Hematopoietic multipotent progenitor cell treated with erythropoietin and hydrocortisone succinate and interleukin-3 and kit ligand, for 4 days (in vitro differentiated cells): ENCODE results near the gene ARMH4.

ENCODE experiments used
- DNase-seq: peaks from one replicate; pipeline ENCODE4 v3.0.0-alpha.2; 2015

ARMH4 gene, protein sequence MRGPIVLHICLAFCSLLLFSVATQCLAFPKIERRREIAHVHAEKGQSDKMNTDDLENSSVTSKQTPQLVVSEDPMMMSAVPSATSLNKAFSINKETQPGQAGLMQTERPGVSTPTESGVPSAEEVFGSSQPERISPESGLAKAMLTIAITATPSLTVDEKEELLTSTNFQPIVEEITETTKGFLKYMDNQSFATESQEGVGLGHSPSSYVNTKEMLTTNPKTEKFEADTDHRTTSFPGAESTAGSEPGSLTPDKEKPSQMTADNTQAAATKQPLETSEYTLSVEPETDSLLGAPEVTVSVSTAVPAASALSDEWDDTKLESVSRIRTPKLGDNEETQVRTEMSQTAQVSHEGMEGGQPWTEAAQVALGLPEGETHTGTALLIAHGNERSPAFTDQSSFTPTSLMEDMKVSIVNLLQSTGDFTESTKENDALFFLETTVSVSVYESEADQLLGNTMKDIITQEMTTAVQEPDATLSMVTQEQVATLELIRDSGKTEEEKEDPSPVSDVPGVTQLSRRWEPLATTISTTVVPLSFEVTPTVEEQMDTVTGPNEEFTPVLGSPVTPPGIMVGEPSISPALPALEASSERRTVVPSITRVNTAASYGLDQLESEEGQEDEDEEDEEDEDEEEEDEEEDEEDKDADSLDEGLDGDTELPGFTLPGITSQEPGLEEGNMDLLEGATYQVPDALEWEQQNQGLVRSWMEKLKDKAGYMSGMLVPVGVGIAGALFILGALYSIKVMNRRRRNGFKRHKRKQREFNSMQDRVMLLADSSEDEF

DNA sequence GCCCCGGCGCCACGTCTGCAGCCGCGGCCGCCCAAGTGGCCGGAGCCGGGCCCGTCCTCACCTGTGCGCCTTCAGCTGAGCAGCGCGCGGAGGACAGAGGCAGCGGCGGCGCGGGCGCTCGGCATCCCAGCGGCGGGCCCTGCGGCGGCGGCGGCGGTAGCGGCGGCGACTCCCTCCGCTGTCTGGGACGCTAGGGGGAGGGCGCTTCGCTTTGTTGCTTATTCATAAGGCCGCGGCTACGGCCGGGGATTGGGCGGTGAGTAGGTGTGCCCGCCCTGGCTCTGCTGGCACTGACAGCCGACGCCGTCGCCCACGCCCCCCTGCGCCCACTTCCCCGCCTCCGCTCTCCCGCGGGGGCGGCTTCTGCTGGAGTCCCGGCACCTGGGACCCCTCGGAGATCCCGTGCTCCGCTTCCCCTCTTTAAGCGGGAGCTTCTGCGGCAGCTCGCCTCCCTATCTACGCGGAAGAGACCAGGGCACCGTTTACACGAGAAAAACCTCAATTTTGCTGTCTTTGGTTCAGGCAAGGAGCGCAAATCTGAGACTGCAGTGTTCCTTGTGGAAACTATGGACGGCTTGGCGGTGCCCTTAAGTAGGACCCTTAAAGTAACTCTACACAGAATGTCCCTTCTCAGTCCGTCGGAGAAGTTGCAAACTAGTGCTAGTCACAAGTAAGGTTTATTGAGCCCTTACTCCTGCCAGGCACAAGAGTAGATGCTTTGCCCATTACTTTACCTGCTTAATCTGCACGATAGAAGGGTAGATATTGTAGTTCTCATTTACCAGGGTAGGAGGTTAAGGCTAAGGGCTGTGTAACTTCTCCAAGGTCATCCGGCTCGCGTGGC is at the start of gene ARMH4:
Gene ARMH4, minus strand, starts transcription at position 200 of the 844 bp plus-strand sequence. CDS start 12,855 bp downstream, outside the sequence.
- DNase-seq, result peak; percentile 94

DNA sequence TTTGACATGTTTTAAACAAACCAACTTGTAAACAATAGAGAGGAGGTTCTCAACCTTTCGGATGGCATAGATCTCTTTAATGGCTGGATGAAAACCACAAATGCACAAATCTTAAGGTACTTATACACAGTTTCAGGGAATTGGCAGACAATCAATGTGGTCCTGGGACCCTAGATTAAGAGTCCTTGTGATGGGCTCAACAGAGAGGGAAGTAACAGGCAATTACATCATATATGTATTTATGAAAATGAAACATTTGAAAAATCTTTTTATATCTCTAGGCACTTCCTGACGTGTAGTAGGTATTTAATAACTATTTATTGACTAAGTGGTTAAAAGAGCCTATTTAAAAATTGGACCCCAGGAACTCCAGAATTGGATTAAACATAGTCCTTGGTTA is 48.8 kb upstream of the ARMH4 start:
- peak; percentile 32 for DNase-seq

DNA sequence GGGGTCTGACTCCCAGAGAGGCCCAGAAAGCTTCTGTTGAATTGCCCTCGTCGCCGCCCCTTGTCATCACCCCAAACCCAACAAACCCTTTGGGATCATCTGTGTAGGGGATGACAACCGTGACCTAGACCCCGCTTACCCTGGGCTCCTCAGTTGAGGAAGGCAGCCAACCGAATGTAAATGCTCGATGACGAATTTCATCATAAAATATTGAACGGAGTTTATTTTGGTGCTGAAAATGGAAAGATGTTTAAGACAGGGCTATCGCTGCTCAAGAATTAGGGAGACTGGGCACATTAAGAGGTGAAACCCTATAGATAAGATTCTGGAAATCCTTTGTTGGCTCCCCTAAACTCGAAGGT is 48.4 kb upstream of the ARMH4 start:
- no peak for DNase-seq

DNA sequence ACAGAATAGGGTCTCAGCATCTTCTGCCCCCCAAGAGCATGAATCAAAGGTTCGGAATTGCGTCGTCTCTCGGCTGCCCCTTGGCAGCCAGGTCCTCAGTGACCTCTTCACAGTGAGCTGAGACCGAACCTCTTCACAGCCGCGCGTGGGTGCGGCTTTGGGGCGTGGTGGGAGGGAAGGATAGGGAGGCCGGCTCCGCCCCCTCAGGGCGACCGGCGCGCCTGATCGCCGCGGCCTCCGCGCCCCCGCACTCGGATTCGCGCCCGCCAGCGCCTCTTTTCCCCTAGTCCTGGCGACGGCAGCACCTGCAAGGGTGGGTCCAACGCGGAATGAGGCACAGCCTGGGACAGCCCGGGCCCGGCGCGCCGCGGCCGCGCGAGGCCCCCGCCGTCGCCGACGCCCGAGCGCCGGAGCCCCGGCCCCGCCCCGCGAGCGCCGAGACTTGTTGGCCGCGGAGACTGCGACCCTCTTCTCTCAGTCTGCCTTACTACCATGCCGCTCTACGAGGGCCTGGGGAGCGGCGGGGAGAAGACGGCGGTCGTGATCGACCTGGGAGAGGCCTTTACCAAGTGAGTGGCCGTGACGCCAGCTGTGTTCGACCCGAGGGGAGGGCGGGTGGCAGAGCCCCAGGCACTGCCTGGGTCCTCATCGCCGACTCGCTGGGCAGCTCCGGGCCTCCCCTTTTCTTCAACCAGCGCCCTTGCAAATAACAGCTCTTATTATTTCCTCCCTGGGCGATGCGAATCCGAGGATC is 47.9 kb upstream of the ARMH4 start, which contains the start of gene ACTR10:
Gene ACTR10, plus strand, starts transcription at position 424 of the 754 bp plus-strand sequence. Its CDS starts 69 bp downstream, at position 493.
- peak; percentile 92 for DNase-seq

DNA sequence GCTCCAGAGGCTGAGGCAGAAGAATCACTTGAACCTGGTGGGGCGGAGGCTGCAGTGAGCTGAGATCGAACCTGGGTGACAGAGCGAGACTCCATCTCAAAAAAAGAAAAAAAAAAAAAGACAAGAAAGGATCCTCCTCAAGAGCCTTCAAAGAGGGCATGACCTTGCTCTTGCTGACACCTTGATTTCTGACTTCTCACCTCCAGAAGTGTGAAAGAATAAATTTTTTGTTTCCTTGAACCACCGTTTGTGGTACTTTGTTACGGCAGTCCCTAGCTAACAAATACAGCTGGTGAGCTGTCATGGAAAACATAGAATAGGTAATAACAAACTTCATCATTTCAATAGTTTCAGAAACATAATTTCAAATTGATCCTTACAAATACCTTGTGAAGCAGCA is 46.1 kb upstream of the ARMH4 start:
- DNase-seq, result no peak

DNA sequence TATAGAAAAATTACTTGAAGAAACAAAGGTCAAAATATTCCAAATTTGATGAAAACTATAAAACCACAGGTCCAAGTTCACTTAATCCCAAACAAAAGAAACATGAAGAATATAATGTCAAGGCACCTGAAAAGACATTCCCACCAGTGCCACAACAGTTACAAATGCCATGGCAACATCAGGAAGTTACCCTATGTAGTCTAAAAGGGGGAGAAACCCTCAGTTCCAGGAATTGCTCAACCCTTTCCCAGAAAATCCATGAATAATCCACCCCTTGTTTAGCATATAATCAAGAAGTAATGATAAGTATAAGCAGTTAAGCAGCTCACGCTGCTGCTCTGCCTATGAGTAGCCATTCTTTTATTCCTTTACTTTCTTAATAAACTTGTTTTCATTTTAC is 44.2 kb upstream of the ARMH4 start:
- DNase-seq, result no peak

DNA sequence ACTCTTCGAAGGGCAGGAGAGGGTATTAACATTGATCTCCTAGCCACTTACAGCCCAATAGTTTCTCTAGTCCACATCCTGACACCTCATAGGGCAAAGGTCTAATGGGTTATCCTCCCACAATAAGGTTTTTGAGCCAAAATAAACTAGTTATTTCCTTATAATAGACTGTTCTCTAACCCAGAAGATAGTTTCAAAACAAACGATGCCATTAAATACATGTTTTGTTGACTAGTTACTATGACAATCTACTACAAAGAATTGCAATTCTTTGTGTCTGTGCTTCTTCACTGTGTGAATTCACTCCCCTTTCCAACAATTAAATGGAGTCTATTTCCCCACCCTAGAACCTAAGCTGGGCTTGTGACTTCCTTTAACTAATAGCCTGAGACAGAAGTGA is 41.5 kb upstream of the ARMH4 start:
- no peak for DNase-seq

DNA sequence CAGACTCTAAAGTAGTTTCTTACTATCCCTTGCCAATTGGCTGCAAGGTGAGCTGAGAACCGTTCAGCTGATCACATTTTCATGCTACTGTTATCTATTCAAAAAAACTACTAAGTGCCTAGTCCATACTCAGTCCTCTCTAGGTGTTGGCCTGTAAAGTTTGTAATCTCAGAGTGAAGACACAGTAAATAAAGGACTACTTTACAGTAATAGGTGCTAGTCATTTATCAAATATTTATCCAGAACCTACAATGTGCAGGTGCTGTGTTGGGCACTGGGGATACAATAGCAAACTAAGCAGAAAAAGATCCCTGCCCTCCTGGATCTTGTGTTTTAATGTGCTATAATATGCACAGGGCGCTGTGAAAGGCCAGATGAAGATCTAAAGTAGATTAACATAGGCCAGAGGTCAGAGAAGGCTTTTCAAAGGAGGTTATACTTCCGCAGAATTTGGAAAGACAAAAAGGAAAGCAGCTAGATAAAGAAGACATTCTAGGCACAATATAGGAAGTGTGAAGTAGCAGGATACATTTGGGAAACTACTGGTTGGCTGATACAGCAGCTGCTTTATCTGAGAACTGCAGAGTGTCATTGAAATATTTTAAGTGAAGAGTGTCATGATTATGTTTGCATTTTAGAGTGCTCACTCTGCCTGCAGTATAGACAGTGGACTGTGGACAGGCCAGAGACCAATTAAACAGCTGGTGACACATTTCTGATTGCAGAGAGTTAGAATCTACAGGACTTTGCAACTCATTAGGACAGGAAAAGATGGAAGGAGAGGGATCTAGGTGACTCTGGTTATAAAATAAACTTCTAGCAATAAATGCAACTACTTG is 40.0 kb upstream of the ARMH4 start:
- DNase-seq, result peak; percentile 33

DNA sequence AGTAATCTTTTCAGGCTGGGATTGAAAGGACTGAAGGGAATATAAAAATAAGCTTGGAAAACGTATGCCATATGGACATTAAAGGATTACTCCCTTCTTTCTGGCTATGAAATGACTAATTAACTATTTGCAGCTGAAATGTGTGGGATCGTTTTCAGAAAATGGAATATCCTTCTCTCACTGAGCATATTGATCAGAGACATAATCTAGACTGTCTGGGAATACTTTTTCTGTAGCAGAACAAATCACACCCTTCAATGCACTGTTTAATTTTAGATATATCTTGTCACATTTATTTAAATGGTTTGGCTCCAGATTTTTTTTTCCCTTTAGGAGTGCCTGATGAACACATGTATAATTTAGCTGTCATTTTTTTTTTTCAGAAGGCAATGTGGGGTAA is 37.2 kb upstream of the ARMH4 start:
- no peak for DNase-seq

DNA sequence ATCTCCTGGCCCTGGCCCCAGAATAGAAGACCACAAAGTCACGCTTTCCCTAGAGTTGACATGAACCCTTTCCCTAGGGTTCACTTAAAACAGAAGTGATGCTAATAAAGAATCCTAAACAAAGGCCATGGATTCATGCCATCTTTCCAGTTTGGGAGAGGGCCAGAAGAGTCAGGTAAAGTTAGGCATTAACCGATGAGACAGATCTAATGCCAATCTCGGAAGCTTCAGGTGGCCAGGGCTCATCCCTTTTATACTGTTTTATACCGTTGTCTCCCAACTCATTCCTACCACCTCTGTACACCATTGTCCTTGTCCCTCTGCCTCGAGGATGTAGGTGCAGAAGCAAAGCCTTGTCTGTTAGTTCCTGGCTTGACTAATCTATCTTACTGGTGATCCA is 25.1 kb upstream of the ARMH4 start:
- no peak for DNase-seq

DNA sequence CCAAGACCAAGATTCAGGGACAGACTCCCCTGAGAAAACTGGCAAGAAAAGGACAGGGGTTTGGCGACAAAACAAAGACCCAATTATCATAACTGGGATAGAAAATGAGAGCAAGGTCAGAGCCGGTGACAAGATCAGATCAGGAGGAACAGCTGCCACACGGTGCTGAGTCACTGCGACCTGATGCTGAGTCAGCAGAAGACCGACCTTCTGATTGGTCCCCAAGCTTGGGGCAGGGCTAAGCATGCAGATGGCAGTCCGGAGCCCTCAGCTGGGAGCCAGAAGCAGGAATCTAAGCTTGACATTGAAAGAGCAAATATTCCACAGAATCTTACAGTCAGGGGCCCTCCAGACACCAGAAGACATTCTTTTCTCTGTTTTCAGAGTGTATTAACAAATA is 19.1 kb upstream of the ARMH4 start:
- peak; percentile 90 for DNase-seq

DNA sequence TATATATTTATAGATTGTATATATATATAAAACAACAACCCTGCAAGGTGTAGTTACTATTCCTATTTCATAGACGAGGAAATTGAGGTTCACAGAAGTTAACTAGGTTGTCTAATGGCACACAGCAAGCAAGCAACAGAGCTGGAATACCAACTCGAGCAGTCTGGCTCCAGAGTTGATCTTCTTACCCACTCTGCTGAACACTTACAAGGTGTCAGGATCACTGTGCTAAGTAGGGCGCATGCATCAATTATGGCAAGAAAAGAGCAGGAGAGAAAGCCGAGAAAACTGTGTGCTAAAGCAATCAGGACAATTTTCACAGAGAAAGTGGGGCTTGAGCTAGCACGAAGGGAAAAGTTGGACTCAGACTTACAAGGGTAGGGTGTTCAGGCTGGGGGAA is 15.9 kb upstream of the ARMH4 start:
- DNase-seq, result no peak

DNA sequence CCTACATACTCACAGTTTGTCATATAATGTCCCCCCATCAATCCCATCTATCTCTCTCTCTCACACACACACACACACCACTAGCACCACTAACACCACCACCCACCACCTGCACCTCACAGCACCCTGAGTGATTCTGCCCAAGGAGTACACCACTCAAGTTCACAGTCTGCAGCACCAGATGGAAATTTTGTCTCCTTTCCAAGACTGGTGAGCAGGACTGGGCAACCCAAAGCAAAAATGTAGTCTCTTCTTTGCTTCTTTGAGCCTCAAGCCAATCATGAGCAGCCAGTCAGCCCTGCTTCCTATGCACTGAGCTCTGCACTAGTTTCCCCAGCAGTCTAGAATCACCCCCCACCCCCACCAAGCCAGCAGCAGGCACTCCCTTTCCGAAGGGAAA is 15.0 kb upstream of the ARMH4 start:
- no peak for DNase-seq

DNA sequence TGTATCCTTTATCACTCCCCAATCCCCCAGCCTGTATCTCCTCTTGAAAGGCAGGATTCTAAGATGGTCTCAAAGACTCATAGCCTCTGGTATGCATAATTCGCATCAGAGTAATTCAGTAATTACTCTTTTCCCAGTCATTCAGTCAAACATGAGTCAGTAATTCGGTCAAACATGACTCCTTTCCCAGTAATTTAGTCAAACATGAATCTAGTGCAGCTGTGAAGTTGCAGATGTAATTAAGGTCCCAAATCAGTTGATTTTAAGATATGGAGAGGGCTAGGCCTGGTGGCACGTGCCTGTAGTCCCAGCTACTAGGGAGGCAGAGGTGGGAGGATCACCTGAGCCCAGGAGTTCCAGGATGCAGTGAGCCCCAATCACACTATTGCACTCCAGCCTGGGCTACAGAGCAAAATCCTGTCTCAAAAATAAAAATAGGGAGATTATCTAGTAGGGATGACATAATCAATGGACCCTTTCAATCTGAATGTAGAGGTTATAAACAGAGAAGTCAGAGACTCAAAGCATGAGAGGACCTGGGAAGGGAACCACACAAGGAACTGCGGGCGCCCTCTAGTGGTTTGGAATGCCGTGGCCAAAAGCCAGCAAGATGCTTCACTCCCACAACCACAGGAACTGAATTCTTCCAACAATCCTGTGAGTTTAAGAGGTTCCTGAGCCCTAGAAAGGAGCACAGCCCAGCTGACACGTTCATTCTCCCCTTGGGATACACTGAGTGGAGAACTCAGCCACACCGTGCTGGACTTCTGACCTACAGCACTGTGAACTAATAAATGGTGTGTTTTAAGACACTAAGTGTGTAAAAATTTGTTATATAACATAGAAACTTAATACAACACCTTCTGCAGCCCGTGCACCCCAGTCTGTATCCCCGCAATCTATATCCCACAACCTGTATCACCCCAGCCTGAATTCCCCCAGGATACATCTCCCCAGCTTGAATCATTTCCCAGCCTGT is 14.3 kb upstream of the ARMH4 start:
- DNase-seq, result peak; percentile 90

DNA sequence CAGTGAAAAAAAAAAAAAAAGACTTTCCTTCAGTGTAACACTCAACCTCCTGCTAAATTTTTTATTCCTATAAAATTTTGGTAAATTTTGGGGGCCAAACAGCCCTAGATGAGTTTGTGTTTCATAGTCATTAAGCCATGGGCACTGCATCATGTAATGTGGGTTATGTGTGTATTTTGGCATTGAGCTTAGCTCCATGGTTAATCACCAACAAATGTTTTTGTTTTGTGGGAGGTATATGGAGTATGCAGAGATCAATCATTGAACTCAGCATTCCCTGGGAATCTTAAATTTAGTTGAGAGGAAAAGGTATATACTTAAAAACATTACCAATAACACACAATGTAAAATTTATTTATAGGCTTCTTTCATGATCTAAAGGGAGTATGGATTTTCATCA is 8.5 kb upstream of the ARMH4 start:
- DNase-seq, result no peak

DNA sequence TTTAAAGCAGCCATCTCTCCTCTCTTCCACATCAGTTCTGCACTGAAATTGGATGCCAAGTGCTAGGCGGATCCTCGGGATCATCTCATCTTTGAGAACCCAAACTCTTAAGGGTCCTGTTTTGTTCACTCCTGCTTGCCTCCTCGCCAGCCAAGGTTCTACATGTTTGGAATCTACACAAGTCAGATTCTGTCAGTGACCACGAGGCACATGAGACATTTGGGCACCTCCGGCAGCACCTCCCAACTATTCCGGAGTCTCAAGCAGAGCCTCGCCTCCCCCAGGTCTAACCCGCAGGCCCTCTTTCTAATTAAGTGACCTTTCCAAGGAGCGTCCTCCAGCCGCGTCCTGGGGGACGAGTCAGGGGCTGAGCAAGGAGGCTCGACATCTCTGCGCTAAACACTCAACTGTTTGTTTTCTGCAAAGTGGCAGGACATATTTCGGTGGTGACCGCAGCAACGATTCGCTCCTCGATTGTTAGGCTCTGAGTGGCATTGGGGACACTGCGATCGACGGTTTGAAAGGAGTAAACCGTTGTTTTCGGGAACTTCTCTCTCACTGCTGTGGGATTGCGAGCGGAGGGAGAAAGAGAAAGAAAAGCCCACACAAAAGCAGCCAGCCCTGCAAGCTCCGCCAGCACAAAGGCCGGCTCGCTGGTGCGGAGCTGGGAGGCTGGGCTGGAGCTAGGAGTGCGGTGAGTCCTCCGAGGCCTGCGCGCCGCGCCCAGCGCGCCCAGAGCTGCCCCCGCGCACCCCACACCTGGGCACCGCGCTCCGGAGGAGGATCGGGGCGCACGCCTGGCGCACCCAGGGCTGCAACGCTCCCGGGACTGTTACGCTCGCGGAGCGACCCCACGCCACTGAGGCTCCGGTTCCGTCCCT is 640 bp downstream of the ARMH4 start:
- DNase-seq, result peak; percentile 31

DNA sequence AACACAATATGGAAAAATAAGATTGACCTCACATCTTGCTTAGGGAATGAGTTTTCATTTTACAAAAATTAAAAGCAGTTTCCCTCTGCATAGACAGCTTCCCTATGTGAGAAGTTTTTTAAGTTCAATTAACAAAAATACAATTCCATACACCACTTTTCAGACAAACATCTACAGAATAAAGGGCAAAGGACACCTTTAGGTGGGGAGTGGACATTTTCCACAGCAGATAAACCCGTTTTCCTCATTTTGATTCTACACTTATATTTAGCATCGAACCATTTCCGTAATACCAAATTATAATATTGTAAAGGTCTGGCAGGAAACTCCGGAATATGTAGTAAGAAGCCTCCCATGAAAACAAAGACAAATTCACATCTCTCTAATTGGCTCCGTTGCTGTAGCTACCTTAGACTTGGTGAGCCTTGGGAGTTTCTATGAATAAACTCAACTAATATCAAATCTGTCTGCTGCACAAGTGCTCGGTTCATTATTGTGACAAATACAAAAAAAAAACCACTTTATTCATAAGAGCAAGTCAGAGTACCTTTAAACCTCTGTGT is 1.7 kb downstream of the ARMH4 start:
- DNase-seq, result no peak

DNA sequence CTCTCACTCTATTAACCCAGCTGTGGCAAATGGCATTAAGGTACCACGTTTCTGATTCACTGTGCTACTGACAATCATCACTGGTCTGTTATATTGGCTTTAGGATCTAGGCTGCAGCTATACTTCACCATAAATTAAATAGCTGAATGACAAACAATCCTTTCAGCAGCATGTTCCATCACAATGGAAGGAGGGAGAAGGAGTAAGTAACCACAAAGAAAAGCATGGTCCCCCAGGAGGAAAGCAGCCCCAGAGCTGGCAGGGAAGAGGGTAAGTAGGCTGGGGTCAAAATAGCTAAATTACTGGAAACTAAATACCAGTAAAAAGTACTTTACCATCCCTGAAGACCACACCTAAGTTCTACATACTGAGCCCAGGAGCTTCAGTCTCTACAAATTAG is 2.8 kb downstream of the ARMH4 start:
- DNase-seq, result no peak

DNA sequence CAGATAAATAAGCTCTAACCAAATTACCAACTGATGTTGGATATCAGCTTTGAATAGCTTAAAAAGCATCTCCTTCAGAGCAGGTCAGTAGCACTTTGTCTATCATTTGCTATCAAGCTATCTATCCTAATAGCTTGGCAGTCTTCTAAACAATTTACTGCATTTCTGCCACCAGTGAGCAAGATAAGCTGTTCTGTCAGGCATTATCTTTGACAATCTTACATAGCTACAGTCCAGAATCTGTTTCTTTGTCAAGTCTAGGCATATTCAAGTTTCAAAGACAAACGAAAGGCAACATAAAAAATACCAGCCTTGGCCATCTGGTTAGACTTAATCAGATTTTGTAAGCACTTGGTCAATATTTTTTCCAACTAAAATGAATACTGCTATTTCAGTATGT is 5.6 kb downstream of the ARMH4 start:
- no peak for DNase-seq
